Type B pancreatic cell (in vitro differentiated cells): ENCODE measurements around the gene PCDH18. TPM values are rescaled to one million over a fixed set of nuclear protein-coding genes. Genes with fewer than 3 reads are reported as not detected.
"Not testable (repeated sequence)": the region's sequence is repeated elsewhere in the genome, so short reads cannot be mapped to it uniquely, and the experiment has no call there.

Source experiments
- DNase-seq: peaks from one replicate; pipeline ENCODE4 v3.0.0; 2021; ENCODE audit warnings: mixed read lengths; ENCODE audit not compliant: unreplicated experiment; ENCODE audit errors: extremely low spot score
- H3K27ac Mint-ChIP-seq: 2 replicates; pipeline ENCODE4 v1.8.0; 2021; ENCODE audit warnings: mild to moderate bottlenecking, mixed read lengths
- H3K27me3 Mint-ChIP-seq: 2 replicates; pipeline ENCODE4 v1.8.0; 2021; ENCODE audit warnings: mixed read lengths
- H3K36me3 Mint-ChIP-seq: 2 replicates; pipeline ENCODE4 v1.8.0; 2021; ENCODE audit warnings: mixed read lengths
- H3K4me1 Mint-ChIP-seq: one replicate; pipeline ENCODE4 v1.8.0; 2021; ENCODE audit warnings: mixed read lengths; ENCODE audit not compliant: unreplicated experiment
- H3K4me3 Mint-ChIP-seq: 2 replicates; pipeline ENCODE4 v1.8.0; 2021; ENCODE audit warnings: mild to moderate bottlenecking, mixed read lengths
- H3K9me3 Mint-ChIP-seq: 2 replicates; pipeline ENCODE4 v1.8.0; 2021; ENCODE audit warnings: mixed read lengths
- CTCF ChIP-seq: fragments of 200-600 bp; sonication (generic); conservative IDR thresholded peaks from 2 replicates; pipeline ENCODE4 v1.5.0; 2021; ENCODE audit warnings: antibody characterized with exemption, mild to moderate bottlenecking
- total RNA-seq: library from RNA; stranded (reverse); gene quantifications from 2 replicates; pipeline ENCODE4 v1.2.1, GENCODE V29; 2021; ENCODE audit warnings: low replicate concordance

PCDH18 gene
- total RNA-seq, 1 donor from 2014 or later = 91.8 TPM

GRCh38 chr4:137541876-137542646 lies 9.8 kb upstream of the PCDH18 start:
- Mint-ChIP-seq H3K27me3 (no peaks in the 10 kb centered on the region), H3K4me1 (peaks cover 32% of the 10 kb centered on the region), H3K36me3 (peaks cover 2% of the 10 kb centered on the region), H3K4me3 (no peak overlapping the region), H3K9me3 (peaks cover 7% of the 10 kb centered on the region), H3K27ac (no peak overlapping the region)
- no peak for DNase-seq
- TF ChIP-seq CTCF = no peak

GRCh38 chr4:137541181-137541580 lies 8.9 kb upstream of the PCDH18 start:
- Mint-ChIP-seq H3K27ac (no peak overlapping the region), H3K4me1 (peaks cover 32% of the 10 kb centered on the region), H3K9me3 (peaks cover 11% of the 10 kb centered on the region), H3K4me3 (no peak overlapping the region), H3K27me3 (no peaks in the 10 kb centered on the region), H3K36me3 (peaks cover 5% of the 10 kb centered on the region)
- DNase-seq = no peak
- no peak for TF ChIP-seq CTCF

- peaks cover 11% of the 10 kb centered on the region for H3K9me3 Mint-ChIP-seq
- no peak for DNase-seq
- no peaks in the 10 kb centered on the region for H3K27me3 Mint-ChIP-seq
- H3K27ac Mint-ChIP-seq = no peak overlapping the region
- TF ChIP-seq CTCF = no peak
- no peak overlapping the region for H3K4me3 Mint-ChIP-seq
- H3K4me1 Mint-ChIP-seq = peaks cover 27% of the 10 kb centered on the region
- peaks cover 5% of the 10 kb centered on the region for H3K36me3 Mint-ChIP-seq
Observed at GRCh38 chr4:137540356-137540755, 8.1 kb upstream of the PCDH18 start.

GRCh38 chr4:137538526-137538925 lies 6.2 kb upstream of the PCDH18 start:
- no peak overlapping the region for H3K4me3 Mint-ChIP-seq
- no peak for TF ChIP-seq CTCF
- peaks cover 5% of the 10 kb centered on the region for H3K36me3 Mint-ChIP-seq
- no peak for DNase-seq
- peaks cover 29% of the 10 kb centered on the region for H3K4me1 Mint-ChIP-seq
- H3K9me3 Mint-ChIP-seq = peaks cover 11% of the 10 kb centered on the region
- no peak overlapping the region for H3K27ac Mint-ChIP-seq
- no peaks in the 10 kb centered on the region for H3K27me3 Mint-ChIP-seq

- not testable (repeated sequence) for H3K27ac Mint-ChIP-seq, H3K36me3 Mint-ChIP-seq, DNase-seq, H3K4me3 Mint-ChIP-seq, H3K27me3 Mint-ChIP-seq
- Mint-ChIP-seq H3K4me1 (peaks cover 23% of the 10 kb centered on the region), H3K9me3 (peaks cover 11% of the 10 kb centered on the region)
Observed at GRCh38 chr4:137537807-137538206, 5.5 kb upstream of the PCDH18 start.

- Mint-ChIP-seq H3K9me3 (peaks cover 11% of the 10 kb centered on the region), H3K36me3 (peaks cover 5% of the 10 kb centered on the region), H3K27me3 (no peaks in the 10 kb centered on the region), H3K27ac (no peak overlapping the region), H3K4me1 (peaks cover 18% of the 10 kb centered on the region), H3K4me3 (no peak overlapping the region)
- DNase-seq = no peak
- TF ChIP-seq CTCF = no peak
Observed at GRCh38 chr4:137536789-137537561, 4.7 kb upstream of the PCDH18 start.
